ENCODE results near the gene NECAB3. TPM values are rescaled to one million over a fixed set of nuclear protein-coding genes. Genes with fewer than 3 reads are reported as not detected.

The NECAB3 gene
- total and polyA plus RNA-seq, 2 of the 13 experiments (the other 11 are each of a cell fraction or from before 2014, with no cell fraction given), result 61.5 to 65.5 TPM

GRCh38 chr20:33674294-33675135 is at the start of gene NECAB3 (continued):
- no peak for TF ChIP-seq HDAC6 (IDR thresholded peaks at IDR 0.05; ENCODE audit: low read depth, low read length)
- TF ChIP-seq ATF1 (CRISPR knock-in tag; IDR thresholded peaks at IDR 0.05), result no peak
- TF ChIP-seq ZBED4 (CRISPR knock-in tag; IDR thresholded peaks at IDR 0.05; ENCODE audit: borderline replicate concordance), result peak; percentile 42; the same call in 1 of the 2 replicates
- TF ChIP-seq ELF3 (CRISPR knock-in tag; IDR thresholded peaks at IDR 0.05), result peak; percentile 53; the same call in 1 of the 2 replicates
- peak; percentile 85; the same call in 1 of the 2 replicates for TF ChIP-seq TOPORS (CRISPR knock-in tag; IDR thresholded peaks at IDR 0.05)
- TF ChIP-seq ZBTB38 (CRISPR knock-in tag; IDR thresholded peaks at IDR 0.05), result peak; percentile 42; the same call in 1 of the 2 replicates
- peak; percentile 24; the same call in 1 of the 2 replicates for TF ChIP-seq ZNF205 (CRISPR knock-in tag; IDR thresholded peaks at IDR 0.05)
- 0 out of 2 replicates have a peak, but pooled peaks have one; percentile 73 for TF ChIP-seq ZNF484 (CRISPR knock-in tag; IDR thresholded peaks at IDR 0.05; ENCODE audit: borderline replicate concordance, low read depth)
- TF ChIP-seq ZNF326 (CRISPR knock-in tag; IDR thresholded peaks at IDR 0.05; ENCODE audit: borderline replicate concordance), result no peak
- TF ChIP-seq, protein P1, sequence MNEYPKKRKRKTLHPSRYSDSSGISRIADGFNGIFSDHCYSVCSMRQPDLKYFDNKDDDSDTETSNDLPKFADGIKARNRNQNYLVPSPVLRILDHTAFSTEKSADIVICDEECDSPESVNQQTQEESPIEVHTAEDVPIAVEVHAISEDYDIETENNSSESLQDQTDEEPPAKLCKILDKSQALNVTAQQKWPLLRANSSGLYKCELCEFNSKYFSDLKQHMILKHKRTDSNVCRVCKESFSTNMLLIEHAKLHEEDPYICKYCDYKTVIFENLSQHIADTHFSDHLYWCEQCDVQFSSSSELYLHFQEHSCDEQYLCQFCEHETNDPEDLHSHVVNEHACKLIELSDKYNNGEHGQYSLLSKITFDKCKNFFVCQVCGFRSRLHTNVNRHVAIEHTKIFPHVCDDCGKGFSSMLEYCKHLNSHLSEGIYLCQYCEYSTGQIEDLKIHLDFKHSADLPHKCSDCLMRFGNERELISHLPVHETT (CRISPR knock-in tag; conservative IDR thresholded peaks at IDR 0.05), result peak; percentile 97
- peak; percentile 73; the same call in 1 of the 2 replicates for TF ChIP-seq ZMYM2 (CRISPR knock-in tag; IDR thresholded peaks at IDR 0.05)
- TF ChIP-seq, protein P2, sequence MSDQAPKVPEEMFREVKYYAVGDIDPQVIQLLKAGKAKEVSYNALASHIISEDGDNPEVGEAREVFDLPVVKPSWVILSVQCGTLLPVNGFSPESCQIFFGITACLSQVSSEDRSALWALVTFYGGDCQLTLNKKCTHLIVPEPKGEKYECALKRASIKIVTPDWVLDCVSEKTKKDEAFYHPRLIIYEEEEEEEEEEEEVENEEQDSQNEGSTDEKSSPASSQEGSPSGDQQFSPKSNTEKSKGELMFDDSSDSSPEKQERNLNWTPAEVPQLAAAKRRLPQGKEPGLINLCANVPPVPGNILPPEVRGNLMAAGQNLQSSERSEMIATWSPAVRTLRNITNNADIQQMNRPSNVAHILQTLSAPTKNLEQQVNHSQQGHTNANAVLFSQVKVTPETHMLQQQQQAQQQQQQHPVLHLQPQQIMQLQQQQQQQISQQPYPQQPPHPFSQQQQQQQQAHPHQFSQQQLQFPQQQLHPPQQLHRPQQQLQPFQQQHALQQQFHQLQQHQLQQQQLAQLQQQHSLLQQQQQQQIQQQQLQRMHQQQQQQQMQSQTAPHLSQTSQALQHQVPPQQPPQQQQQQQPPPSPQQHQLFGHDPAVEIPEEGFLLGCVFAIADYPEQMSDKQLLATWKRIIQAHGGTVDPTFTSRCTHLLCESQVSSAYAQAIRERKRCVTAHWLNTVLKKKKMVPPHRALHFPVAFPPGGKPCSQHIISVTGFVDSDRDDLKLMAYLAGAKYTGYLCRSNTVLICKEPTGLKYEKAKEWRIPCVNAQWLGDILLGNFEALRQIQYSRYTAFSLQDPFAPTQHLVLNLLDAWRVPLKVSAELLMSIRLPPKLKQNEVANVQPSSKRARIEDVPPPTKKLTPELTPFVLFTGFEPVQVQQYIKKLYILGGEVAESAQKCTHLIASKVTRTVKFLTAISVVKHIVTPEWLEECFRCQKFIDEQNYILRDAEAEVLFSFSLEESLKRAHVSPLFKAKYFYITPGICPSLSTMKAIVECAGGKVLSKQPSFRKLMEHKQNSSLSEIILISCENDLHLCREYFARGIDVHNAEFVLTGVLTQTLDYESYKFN (CRISPR knock-in tag; conservative IDR thresholded peaks at IDR 0.05), result peak; percentile 74
- TF ChIP-seq MLX (CRISPR knock-in tag; IDR thresholded peaks at IDR 0.05), result no peak
- 0 out of 2 replicates have a peak, but pooled peaks have one; percentile 34 for TF ChIP-seq THRA (CRISPR knock-in tag; IDR thresholded peaks at IDR 0.05; ENCODE audit: borderline replicate concordance)
- no peak; the same call in none of the 2 replicates for TF ChIP-seq ZNF296 (CRISPR knock-in tag; conservative IDR thresholded peaks at IDR 0.05)
- TF ChIP-seq PAWR (CRISPR knock-in tag; IDR thresholded peaks at IDR 0.05; ENCODE audit: borderline replicate concordance), result no peak
